K562 (cell line): Measurements from ENCODE around the gene GCHFR. TPM values are rescaled to one million over a fixed set of nuclear protein-coding genes. Genes with fewer than 3 reads are reported as not detected.

ENCODE experiments used
- ATAC-seq: fragments of 200-7000 bp; cut with Tn5 transposase; 3 replicates; pipeline ENCODE4 v1.9.1; 2020; ENCODE audit warnings: moderate library complexity
- BruUV-seq: library from RNA; stranded (reverse); fragments of 400-500 nt; replicated peaks from 2 replicates; lab custom pipeline; 2021; lab: Mats Ljungman, UMichigan
- CTCF ChIA-PET: fragments of 300-600 bp; formaldehyde crosslinking; extraction: SDS; loops from one replicate; lab custom pipeline; 2021; ENCODE audit warnings: low intra/inter-chr PET ratio; lab: Yijun Ruan, JAX
- POLR2A ChIA-PET: fragments of 300-600, 350-650 bp; sonication (Branson Sonifier 250); formaldehyde crosslinking; extraction: SDS; loops from one replicate; lab custom pipeline; 2021; ENCODE audit warnings: antibody characterized with exemption, inconsistent platforms; lab: Yijun Ruan, JAX
- DNase-seq, 4 experiments: peaks; one replicate each; pipeline versions ENCODE4 v3.0.0 to v3.0.0-alpha.2; 2011 to 2018; ENCODE audit warnings: low spot score in 3 of 4, mixed read lengths in 3 of 4; ENCODE audit errors: extremely low read depth in 1 of 4
- FAIRE-seq: peaks from 2 replicates; lab custom pipeline; 2011; peaks lifted over from hg19 to GRCh38; lab: Jason Lieb, UNC
- H2AFZ ChIP-seq: 2 replicates; pipeline ENCODE4 v1.6.0; 2011; ENCODE audit warnings: low read depth, low read length, control low read depth, inconsistent platforms
- H3K27ac ChIP-seq: fragments of 200-600 bp; 3 replicates; pipeline ENCODE4 v1.8.0; 2011; ENCODE audit warnings: low read depth, mild to moderate bottlenecking, control low read depth, inconsistent platforms, low read length, moderate library complexity, mixed read lengths; ENCODE audit errors: extremely low read depth
- H3K27me3 ChIP-seq, 2 experiments: fragments of 300-600 bp in 1 of 2; 2 replicates in 1 of 2; 3 replicates in 1 of 2; pipeline versions ENCODE4 v1.6.0 to v1.8.0; 2011; ENCODE audit warnings: inconsistent platforms in 2 of 2, low read length in 2 of 2, mild to moderate bottlenecking in 1 of 2, mixed read lengths in 1 of 2, moderate library complexity in 1 of 2; ENCODE audit not compliant: control insufficient read depth in 2 of 2, insufficient read depth in 2 of 2
- H3K36me3 ChIP-seq: fragments of 300-600 bp; 3 replicates; pipeline ENCODE4 v1.8.0; 2011; ENCODE audit warnings: mild to moderate bottlenecking, low read length, inconsistent platforms; ENCODE audit not compliant: control insufficient read depth, insufficient read depth
- H3K4me1 ChIP-seq, 2 experiments: fragments of 200-600 bp in 1 of 2; replicated peaks in 1 of 2; 2 replicates in 1 of 2; 3 replicates in 1 of 2; pipeline versions ENCODE4 v1.5.1 to v1.8.0; 2011; ENCODE audit warnings: inconsistent platforms in 2 of 2, low read length in 2 of 2, mild to moderate bottlenecking in 1 of 2, mixed read lengths in 1 of 2, moderate library complexity in 1 of 2; ENCODE audit not compliant: control insufficient read depth in 2 of 2, insufficient read depth in 2 of 2
- H3K4me2 ChIP-seq: 2 replicates; pipeline ENCODE4 v1.6.1; 2011; ENCODE audit warnings: low read length, control low read depth, inconsistent platforms, mixed read lengths; ENCODE audit not compliant: insufficient read depth
- H3K4me3 ChIP-seq: fragments of 200-600 bp; sonication (generic), shearing (Covaris generic); 2 replicates; pipeline ENCODE4 v1.5.1; 2016; ENCODE audit warnings: control low read depth, inconsistent platforms
- H3K79me2 ChIP-seq: fragments of 200-600 bp; 3 replicates; pipeline ENCODE4 v1.8.0; 2011; ENCODE audit warnings: low read length, inconsistent platforms; ENCODE audit not compliant: control insufficient read depth, insufficient read depth
- H3K9ac ChIP-seq, 2 experiments: 2 replicates each; pipeline versions ENCODE4 v1.6.0 to v1.6.1; 2011; ENCODE audit warnings: low read depth in 2 of 2, low read length in 2 of 2, control low read depth in 1 of 2, inconsistent platforms in 1 of 2, mild to moderate bottlenecking in 1 of 2, mixed read lengths in 1 of 2; ENCODE audit not compliant: insufficient read depth in 1 of 2
- H3K9me1 ChIP-seq: one replicate; pipeline ENCODE4 v1.6.0; 2011; ENCODE audit warnings: inconsistent platforms, mild to moderate bottlenecking, low read length, moderate library complexity; ENCODE audit not compliant: control insufficient read depth, insufficient read depth
- H3K9me3 ChIP-seq: replicated peaks from 2 replicates; pipeline ENCODE4 v1.5.1; 2011; ENCODE audit warnings: low read depth, low read length, inconsistent platforms; ENCODE audit not compliant: control insufficient read depth, insufficient read depth
- H4K20me1 ChIP-seq: replicated peaks from 2 replicates; pipeline ENCODE4 v1.6.1; 2011; ENCODE audit warnings: low read length, inconsistent platforms, mixed read lengths; ENCODE audit not compliant: control insufficient read depth, insufficient read depth
- CEBPG ChIP-seq, 3 experiments: fragments of 200-800 bp in 1 of 3; sonication (Bioruptor generic) in 1 of 3; sonication (generic) in 1 of 3; formaldehyde crosslinking in 1 of 3; IDR thresholded peaks in 2 of 3; conservative IDR thresholded peaks in 1 of 3; 2 replicates each; pipeline versions ENCODE4 v1.6.1 to v1.8.0; 2016 to 2022; ENCODE audit warnings: missing compliant biosample characterization in 2 of 3, missing genetic modification characterization in 2 of 3, mild to moderate bottlenecking in 1 of 3, missing genetic modification reagents in 1 of 3
- IRF1 ChIP-seq: sonication (generic); formaldehyde crosslinking; IDR thresholded peaks from 2 replicates; pipeline ENCODE4 v1.8.0; 2022; ENCODE audit warnings: missing genetic modification reagents, mild to moderate bottlenecking, borderline replicate concordance
- SPI1 ChIP-seq: IDR thresholded peaks from 2 replicates; pipeline ENCODE4 v1.6.1; 2011; ENCODE audit warnings: low read depth, low read length, control low read depth, borderline replicate concordance
- WGBS: fragments of 100-300 bp; shearing (Covaris generic); methylation state at CpG from one replicate; pipeline ENCODE4 v1.1.6; 2016; ENCODE audit warnings: low coverage, mixed read lengths; ENCODE audit not compliant: insufficient coverage; ENCODE audit errors: missing lambda C conversion rate; 5-methylcytosine and 5-hydroxymethylcytosine counted together
- in situ Hi-C: fragments of 300-500 bp; cut with MboI; formaldehyde crosslinking; loops from 4 replicates; pipeline ENCODE4 v1.15.0; 2018; ENCODE audit warnings: inconsistent platforms, mixed read lengths
- intact Hi-C: fragments of 100-400 bp; cut with micrococcal nuclease; formaldehyde crosslinking; loops from 2 replicates; pipeline ENCODE4 v1.14.2; 2022
- polyA plus RNA-seq, 8 experiments: library from polyadenylated mRNA; depleted of rRNA in 4 of 8; stranded (reverse) in 5 of 8; unstranded in 3 of 8; fragments of >200 nt; fragmentation: Nextera tagmentation in 2 of 8; fragmentation: Illumina TruSeq in 1 of 8; extraction: Ambion mirVana in 2 of 8; extraction: Trizol in 1 of 8; gene quantifications; 2 replicates each; pipeline versions ENCODE4 v1.2.1 to v1.2.3, GENCODE V29; 2011 to 2014; ENCODE audit warnings: inconsistent platforms in 1 of 8, missing spikeins in 1 of 8
- total RNA-seq, 7 experiments: library from RNA; depleted of rRNA in 6 of 7; stranded (reverse); fragments of >200 nt in 6 of 7; fragmentation: Illumina TruSeq in 2 of 7; extraction: Trizol in 2 of 7; gene quantifications; 2 replicates each; pipeline versions ENCODE4 v1.2.1 to v1.2.3, GENCODE V29; 2011 to 2021; ENCODE audit warnings: low replicate concordance in 1 of 7

GCHFR gene
- total and polyA plus RNA-seq, 9 of the 15 experiments (the other 6 are each of a cell fraction or from before 2014, with no cell fraction given): 8.7 to 83.5 (median 20.8) TPM

- H3K27ac ChIP-seq: peak overlapping the region; percentile 21; the same call in 1 of the 3 replicates
- H3K79me2 ChIP-seq: peaks cover 10% of the 10 kb centered on the region; the same call in 2 of the 3 replicates
- H4K20me1 ChIP-seq: no peaks in the 10 kb centered on the region
- no peak overlapping the region for H3K4me2 ChIP-seq
- no TSS peak for BruUV-seq
- no peaks in the 10 kb centered on the region for H3K9me1 ChIP-seq
- in situ Hi-C loops: no loop called here
- DNase-seq (peak; percentile 30 to 70 (median 52)), ATAC-seq (peak; percentile 67), FAIRE-seq (no peak)
- TF ChIP-seq IRF1 (CRISPR knock-in tag): no peak
- no peak for TF ChIP-seq CEBPG (CRISPR knock-in tag; IDR thresholded peaks at IDR 0.05)
- no peak for TF ChIP-seq CEBPG (tag; conservative IDR thresholded peaks at IDR 0.05 in 1 of 2, IDR thresholded peaks at IDR 0.05 in 1 of 2)
- TF ChIP-seq SPI1: peak; percentile 68; the same call in 1 of the 2 replicates
- H3K36me3 ChIP-seq: peaks cover 16% of the 10 kb centered on the region; the same call in 2 of the 3 replicates
- ChIA-PET CTCF (interaction anchor here (0.6 kb wide), 2 partner anchors 443 to 712 kb away, joined by 3 read pairs; no protein-coding TSS in a partner anchor), POLR2A (interaction anchor here (0.7 to 1.7 kb wide), 5 partner anchors 23 to 157 kb away, joined by 3 to 4 read pairs (median 3); partner anchors contain the start of genes GCHFR and VPS18)
- intact Hi-C loops: loop anchor here (5.0 to 10.0 kb wide), 2 partner anchors 68 to 274 kb away; no protein-coding TSS in a partner anchor
- no peak overlapping the region for H3K4me3 ChIP-seq
- 28% methylated on average over 5 of the region's 5 CpGs for WGBS
- H3K9me3 ChIP-seq: no peaks in the 10 kb centered on the region
- peak overlapping the region in 1 of 2 experiments; percentile 4; a peak in 2 of 4 replicates for H3K9ac ChIP-seq
- no peaks in the 10 kb centered on the region for H3K27me3 ChIP-seq
- no peak overlapping the region for H2AFZ ChIP-seq
- peaks cover 8 to 11% of the 10 kb centered on the region in 2 experiments; a peak in 4 of 5 replicates for H3K4me1 ChIP-seq
These were observed 25.3 kb downstream of the GCHFR start for GRCh38 chr15:40789119-40789518.
